Erythroblast (primary cell): ENCODE data around the gene B3GNT3.

Experiments
- GATA1 ChIP-seq: IDR thresholded peaks from 2 replicates; pipeline ENCODE4 v1.6.1; 2011; ENCODE audit warnings: low read depth, mild to moderate bottlenecking, control low read depth, low read length, moderate library complexity
- POLR2A ChIP-seq: IDR thresholded peaks from 2 replicates; pipeline ENCODE4 v1.6.1; 2011; ENCODE audit warnings: mild to moderate bottlenecking, low read length

DNA sequence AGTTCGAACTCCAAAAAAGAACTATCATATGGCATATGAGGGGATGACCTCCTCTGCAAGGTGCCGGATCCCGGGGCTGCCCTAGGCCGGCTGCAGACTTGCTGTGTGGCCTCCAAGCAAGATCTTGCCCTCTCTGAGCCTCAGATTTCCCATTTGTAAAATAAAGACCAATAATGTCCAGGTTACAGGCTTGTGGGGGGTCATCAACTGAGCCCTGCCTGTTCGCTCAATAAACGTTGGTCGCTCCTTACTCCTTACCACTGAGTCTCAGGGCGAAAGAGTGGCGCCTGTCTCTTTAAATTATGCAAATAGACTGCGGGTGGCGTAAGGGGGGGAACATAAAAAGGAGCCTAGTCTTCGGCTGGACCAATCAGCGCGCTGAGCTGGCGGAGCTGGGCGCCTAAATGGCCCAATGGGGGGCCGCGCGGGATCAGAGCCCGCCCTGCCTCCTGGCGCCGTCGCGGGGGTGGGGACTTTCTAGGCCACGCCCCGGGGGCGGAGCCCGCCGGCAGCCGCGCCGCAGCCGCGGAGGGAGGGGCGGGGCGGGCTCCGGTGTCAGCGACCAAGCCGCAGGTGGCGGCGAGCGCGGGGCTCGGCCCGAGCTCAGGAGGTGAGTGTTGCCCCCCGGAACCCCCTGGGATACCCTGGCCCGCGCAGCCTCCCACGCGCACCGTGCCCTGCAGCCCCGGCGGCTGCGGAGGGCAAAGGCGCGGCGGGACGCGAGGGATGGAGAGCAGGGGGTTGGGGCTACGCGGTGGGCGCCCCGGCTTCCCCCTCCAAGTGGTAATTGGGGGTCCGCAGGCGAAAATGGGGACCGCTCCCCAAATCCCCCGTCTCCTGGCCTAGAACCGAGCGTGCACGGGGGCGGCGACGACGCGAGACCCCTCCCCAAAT, 47.5 kb upstream of the B3GNT3 start:
- no peak for TF ChIP-seq POLR2A
- no peak for TF ChIP-seq GATA1
